Measurements from ENCODE around the gene TIGD2.
A peak's percentile ranks its signal among the peaks of the same experiment; 100 is the strongest.

Gene TIGD2

GRCh38 chr4:89110986-89111832, at the start of gene TIGD2:
TSS of gene TIGD2 (plus strand) at chr4:89111533. CDS start at chr4:89112975, 1,442 bp downstream.
- DNase-seq, result peak; percentile 61

GRCh38 chr4:89064848-89065247, 46.5 kb upstream of the TIGD2 start:
- DNase-seq, result no peak

GRCh38 chr4:89067417-89067816, 43.9 kb upstream of the TIGD2 start:
- DNase-seq, result no peak

DNA sequence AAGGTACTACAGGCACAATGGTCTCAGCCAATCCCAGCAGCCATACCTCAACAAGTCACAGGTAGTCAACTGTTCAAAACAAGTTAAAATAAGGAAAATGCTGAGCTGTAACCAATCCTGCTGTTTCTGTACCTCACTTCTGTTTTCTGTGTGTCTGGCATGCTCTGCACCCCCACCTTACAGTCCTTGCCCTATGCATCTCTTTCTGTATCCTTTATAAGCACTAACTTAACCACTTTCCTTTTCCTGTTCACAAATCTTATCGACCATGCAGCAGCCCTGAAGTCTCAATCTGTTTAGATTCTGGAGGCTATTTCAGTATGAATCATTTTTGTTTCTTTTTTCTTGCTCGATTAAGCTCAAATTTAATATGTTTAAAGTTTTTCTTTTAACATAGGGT, 41.9 kb upstream of the TIGD2 start:
- DNase-seq, result no peak

DNA sequence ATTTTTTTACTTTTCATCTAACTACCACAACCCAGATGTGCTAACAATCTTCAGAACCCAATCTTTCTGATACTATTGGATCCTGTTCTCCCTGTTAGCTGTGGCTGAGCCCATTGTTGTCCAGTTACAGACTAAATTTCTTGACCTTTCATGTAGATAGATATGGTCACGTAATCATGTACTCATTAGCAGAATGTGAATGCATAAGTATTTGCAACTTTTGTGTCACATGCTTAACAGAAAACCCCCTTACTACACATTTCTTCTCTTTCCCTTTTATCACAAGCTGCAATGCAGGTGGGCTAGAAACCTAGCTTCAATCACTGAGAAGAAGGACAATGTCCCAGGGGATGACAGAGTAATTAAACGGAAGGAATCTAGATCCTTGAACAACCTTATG, 41.3 kb upstream of the TIGD2 start:
- DNase-seq, result no peak

DNA sequence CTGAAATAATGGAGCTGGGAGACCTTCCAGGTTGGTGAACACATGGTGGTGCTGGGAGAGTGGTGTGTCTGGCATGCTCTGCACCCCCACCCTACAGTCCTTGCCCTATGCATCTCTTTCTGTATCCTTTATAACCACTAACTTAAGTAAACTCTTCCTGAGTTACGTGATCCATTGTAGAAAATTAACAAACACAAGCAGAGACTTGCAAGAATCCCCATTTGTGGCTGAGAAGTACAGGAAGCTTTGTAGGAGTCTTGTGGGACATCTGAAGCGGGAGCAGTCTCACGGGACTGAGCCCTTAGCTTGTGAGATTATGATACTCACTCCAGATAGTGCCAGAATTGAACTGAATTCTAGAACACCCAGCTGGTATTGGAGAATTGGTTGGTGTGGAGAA, 40.0 kb upstream of the TIGD2 start:
- no peak for DNase-seq

GRCh38 chr4:89072921-89073320, 38.4 kb upstream of the TIGD2 start:
- no peak for DNase-seq

- DNase-seq, result no peak
These were observed 33.6 kb upstream of the TIGD2 start for GRCh38 chr4:89077761-89078160.

GRCh38 chr4:89078300-89078699, 33.0 kb upstream of the TIGD2 start:
- DNase-seq, result no peak

GRCh38 chr4:89099034-89099433, 12.3 kb upstream of the TIGD2 start:
- no peak for DNase-seq

DNA sequence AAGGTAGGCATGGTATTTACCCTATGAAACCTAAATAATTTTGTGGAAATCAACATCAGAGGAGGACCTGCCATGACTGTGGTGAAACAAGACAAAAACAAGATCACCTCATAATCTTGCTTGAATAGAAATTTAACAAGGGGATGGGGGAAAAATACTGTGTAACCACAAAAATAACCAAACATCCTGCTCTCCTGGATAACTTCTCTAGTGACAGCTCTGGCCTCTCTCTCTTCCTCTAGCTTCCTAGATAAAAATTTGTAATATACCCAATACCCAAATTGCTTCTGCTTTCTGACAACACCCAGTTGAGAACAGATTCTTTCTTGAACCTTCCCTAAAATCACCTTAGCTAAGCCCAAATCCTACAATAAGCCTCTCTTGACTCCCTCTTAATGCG, 11.9 kb upstream of the TIGD2 start:
- no peak for DNase-seq

GRCh38 chr4:89100853-89101252, 10.5 kb upstream of the TIGD2 start:
- no peak for DNase-seq

DNA sequence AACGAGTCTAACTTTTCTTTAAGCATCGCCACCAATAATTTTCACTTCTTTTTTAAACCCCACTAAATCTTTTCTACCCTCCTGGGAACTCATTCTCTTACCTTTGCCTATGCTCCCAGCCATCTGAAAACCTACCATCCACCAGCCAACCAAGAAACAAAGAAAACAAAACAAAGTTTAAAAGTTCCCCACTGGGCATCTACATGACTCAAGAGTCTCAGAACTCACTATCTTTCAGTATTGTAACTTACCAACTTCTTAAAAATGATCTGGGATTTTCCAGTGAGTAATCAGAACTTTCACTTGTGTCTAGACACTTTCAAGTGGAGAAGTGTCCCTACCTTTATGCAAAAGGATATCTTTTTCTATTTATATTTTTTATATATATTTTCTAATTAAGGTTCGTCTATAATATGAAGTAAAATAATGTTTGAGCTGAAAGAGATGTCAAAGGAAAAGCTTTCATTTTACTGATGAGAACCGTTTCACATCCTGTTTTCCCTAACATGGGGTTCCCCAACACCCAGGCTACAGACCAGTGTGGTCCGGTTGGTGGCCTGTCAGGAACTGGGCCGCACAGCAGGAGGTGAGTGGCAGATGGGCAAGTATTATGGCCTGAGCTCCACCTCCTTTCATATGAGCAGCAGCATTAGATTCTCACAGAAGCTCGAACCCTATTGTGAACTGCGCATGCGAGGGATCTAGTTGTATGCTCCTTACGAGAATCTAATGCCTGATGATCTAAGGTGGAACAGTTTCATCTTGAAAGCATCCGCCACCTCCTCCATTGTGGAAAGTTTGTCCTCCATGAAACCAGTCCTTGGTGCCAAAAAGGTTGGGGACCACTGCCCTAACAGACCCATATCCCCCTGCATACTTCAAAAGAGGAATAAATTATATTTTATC, 9.8 kb upstream of the TIGD2 start:
- no peak for DNase-seq

DNA sequence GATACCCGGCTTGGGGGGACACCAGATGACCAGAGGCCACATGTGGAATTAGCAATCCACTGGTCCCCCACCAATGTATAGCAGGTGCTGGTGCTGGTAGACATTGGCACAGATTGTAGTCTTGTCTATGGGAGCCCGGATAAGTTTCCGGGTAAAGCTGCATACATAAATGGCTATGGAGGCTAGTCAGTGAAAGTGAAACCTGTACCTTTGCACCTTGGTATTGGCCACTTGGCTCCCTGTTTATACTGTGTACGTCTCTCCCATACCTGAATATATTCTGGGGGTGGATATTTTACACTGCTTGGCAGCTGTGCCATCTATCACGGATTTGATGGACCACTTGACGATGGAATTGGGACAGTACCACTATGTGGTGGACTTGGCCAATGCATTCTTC, 5.6 kb upstream of the TIGD2 start:
- no peak for DNase-seq

GRCh38 chr4:89108091-89108490, 3.2 kb upstream of the TIGD2 start:
- DNase-seq, result no peak

DNA sequence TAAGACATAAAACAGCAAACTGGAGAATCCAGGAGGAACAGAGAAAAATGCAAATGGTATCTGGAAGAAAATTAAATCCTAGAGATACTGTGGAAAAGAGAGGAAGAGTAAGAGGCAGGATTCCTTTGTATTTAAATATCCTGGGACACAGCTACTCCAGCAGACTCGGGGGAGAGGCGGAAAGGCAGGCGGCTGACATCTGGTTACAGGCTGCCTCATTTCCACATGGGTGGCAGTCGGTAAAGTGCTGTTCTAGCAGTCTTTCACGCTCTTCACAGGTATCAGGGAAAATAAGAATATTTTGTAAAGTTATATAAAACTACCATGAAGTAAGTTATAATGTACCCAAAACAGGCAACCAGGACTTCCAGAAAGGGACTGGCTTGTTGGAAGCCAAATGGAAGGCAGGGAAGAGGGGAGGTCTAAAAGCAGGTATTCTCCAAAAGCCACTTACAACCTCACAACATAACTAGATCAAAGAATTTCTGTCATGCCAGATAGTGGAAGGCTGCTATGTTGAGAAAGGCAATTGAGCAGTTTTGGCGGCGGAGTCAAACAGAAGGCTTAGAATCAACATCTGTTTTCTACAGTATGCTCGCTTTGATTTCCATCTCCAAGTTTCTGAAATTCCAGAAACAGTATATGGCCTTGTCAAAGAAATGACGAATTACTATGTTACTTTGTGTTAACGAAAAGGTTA, 1.3 kb upstream of the TIGD2 start:
- no peak for DNase-seq

GRCh38 chr4:89110541-89110985, 770 bp upstream of the TIGD2 start:
- DNase-seq, result no peak

DNA sequence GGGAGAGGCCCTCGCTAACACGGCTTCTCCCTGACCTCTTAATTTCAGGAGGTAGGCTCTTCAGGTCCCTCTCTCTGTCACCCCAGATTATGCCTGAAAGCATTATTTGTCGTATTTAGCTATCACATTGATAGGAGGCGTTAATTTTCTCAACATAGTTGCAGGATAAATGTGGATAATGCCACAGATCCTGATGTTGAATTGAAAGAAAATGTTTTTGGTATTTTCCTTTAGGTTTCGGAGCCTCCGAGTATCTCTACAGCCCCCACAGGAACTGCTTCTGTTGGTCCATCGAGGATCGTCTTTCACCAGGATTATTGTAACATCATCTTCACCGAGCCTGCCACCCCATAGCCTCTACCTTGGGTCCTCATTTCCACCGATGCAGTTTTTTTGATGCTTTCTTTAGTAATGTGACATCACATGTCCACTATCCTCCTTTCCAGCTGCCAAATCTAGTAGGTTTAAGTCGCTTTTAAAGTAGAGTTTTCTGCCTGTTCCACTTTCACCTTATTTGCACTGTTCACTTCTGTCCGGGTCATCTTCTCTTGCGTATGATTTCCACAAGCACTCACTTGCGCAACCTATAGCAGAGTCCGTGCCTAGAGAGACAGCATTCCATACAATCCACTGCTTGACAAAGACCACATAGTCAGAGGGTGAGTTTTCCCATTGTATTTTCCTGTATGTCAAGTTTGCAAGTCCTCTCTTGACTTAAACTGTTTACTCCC, 665 bp downstream of the TIGD2 start:
- no peak for DNase-seq

GRCh38 chr4:89113415-89113814, 2.1 kb downstream of the TIGD2 start:
- DNase-seq, result no peak

DNA sequence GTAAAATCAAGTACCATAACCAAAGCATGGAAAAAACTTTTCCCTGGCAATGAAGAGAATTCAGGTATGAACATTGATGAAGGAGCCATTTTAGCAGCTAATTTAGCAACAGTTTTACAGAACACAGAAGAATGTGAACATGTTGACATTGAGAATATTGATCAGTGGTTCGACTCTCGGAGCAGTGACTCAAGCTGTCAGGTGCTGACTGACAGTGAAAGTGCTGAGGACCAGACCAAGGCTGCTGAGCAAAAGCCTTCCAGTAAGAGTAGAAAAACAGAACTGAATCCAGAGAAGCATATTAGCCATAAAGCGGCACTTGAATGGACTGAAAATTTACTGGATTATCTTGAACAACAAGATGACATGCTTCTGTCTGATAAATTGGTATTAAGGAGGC, 2.8 kb downstream of the TIGD2 start:
- DNase-seq, result no peak

- no peak for DNase-seq
These were observed 5.8 kb downstream of the TIGD2 start for GRCh38 chr4:89117115-89117514.

DNA sequence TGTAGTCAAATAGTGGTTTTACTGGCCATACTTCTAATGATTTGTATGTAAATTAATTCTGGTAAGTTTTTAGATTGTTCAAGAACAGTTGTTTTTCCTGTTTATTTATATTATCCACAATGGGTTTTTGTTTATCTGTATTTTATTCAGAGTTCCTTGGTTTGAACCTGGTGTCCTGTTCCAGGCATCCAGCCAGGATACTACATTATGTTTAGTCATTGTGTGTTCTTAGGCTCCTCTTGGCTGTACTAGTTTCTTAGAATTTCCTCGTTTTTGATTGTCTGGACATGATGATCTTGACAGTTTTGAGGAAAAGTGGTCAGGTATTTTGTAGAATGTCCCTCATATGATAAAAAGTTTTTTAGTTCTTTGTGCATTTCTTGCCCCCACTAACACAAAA, 7.8 kb downstream of the TIGD2 start:
- DNase-seq, result no peak

- DNase-seq, result no peak
These were observed 8.5 kb downstream of the TIGD2 start for GRCh38 chr4:89119836-89120235.

Measured in NCI-H2029 treated with DMSO at 0.1 percent for 48 hours (cell line).